CD4-positive, alpha-beta T cell (primary cell): Measurements from ENCODE around the gene SDK2. TPM values are rescaled to one million over a fixed set of nuclear protein-coding genes. Genes with fewer than 3 reads are reported as not detected.

Experiments used
- ATAC-seq: fragments of 200-7000 bp; cut with Tn5 transposase; one replicate; pipeline ENCODE4 v1.10.0; 2022; ENCODE audit warnings: mild to moderate bottlenecking; ENCODE audit not compliant: poor library complexity
- CTCF ChIA-PET: fragments of 350-600 bp; sonication (Branson Sonifier 250); formaldehyde crosslinking; loops from one replicate; lab custom pipeline; 2021; ENCODE audit warnings: antibody characterized with exemption, inconsistent platforms; lab: Charles Lee
- POLR2A ChIA-PET: fragments of 350-600 bp; sonication (Branson Sonifier 250); formaldehyde crosslinking; loops from one replicate; lab custom pipeline; 2021; ENCODE audit warnings: antibody characterized with exemption, inconsistent platforms; lab: Charles Lee
- DNase-seq, 14 experiments: peaks; one replicate each; pipeline ENCODE4 v3.0.0-alpha.2; 2013 to 2020; ENCODE audit warnings: mixed read lengths in 2 of 14
- H3K27ac ChIP-seq, 2 donors: one replicate each; pipeline versions ENCODE4 v1.5.1 to v1.7.0; 2013; ENCODE audit warnings: low read length in 2 of 2, low read depth in 1 of 2, mild to moderate bottlenecking in 1 of 2
- H3K27me3 ChIP-seq, 2 experiments: 1 replicate in 1 of 2; 2 replicates in 1 of 2; pipeline versions ENCODE4 v1.6.1 to v1.7.0; 2013; ENCODE audit warnings: low read length in 2 of 2, control low read depth in 1 of 2, mild to moderate bottlenecking in 1 of 2, moderate library complexity in 1 of 2; ENCODE audit not compliant: insufficient read depth in 2 of 2, control insufficient read depth in 1 of 2
- H3K36me3 ChIP-seq: one replicate; pipeline ENCODE4 v1.6.1; 2013; ENCODE audit warnings: low read length, control low read depth; ENCODE audit not compliant: insufficient read depth
- H3K4me1 ChIP-seq: one replicate; pipeline ENCODE4 v1.6.1; 2013; ENCODE audit warnings: low read length, control low read depth; ENCODE audit not compliant: insufficient read depth
- H3K4me3 ChIP-seq: one replicate; pipeline ENCODE4 v1.5.1; 2013; ENCODE audit warnings: mild to moderate bottlenecking, low read length, moderate library complexity
- H3K9me3 ChIP-seq, 2 experiments: 1 replicate in 1 of 2; 2 replicates in 1 of 2; pipeline versions ENCODE4 v1.6.1 to v1.7.0; 2013; ENCODE audit warnings: low read length in 2 of 2, mild to moderate bottlenecking in 2 of 2, control low read depth in 1 of 2, moderate library complexity in 1 of 2; ENCODE audit not compliant: control insufficient read depth in 1 of 2, insufficient read depth in 1 of 2
- H3K27ac Mint-ChIP-seq: one replicate; pipeline ENCODE4 v1.8.0; 2020; ENCODE audit warnings: mixed read lengths
- H3K27me3 Mint-ChIP-seq: one replicate; pipeline ENCODE4 v1.8.0; 2021; ENCODE audit warnings: mixed read lengths
- H3K36me3 Mint-ChIP-seq: one replicate; pipeline ENCODE4 v1.8.0; 2021; ENCODE audit warnings: low read depth, mixed read lengths
- H3K4me1 Mint-ChIP-seq: one replicate; pipeline ENCODE4 v1.8.0; 2021; ENCODE audit warnings: low read depth, mixed read lengths
- H3K4me3 Mint-ChIP-seq: one replicate; pipeline ENCODE4 v1.8.0; 2020; ENCODE audit warnings: mild to moderate bottlenecking, mixed read lengths
- H3K9me3 Mint-ChIP-seq: one replicate; pipeline ENCODE4 v1.8.0; 2020; ENCODE audit warnings: mixed read lengths
- intact Hi-C, 2 experiments: fragments of 100-400 bp; cut with DNase I in 1 of 2; cut with micrococcal nuclease in 1 of 2; formaldehyde crosslinking; loops; one replicate each; pipeline versions ENCODE4 v1.15.1 to v1.9.0; 2023 to 2025; cut with DNase I, micrococcal nuclease
- total RNA-seq, 174 experiments: library from RNA in 2 of 174; stranded (reverse) in 2 of 174; gene quantifications; one replicate each; pipeline ENCODE4 v1.2.3 and lab custom pipeline; 2021 to 2026
- TF ChIP-seq, protein P1 (sequence below): fragments of 200-600 bp; IDR thresholded peaks from one replicate; pipeline ENCODE4 v1.8.0; 2022; ENCODE audit warnings: antibody characterized with exemption, mild to moderate bottlenecking

SDK2 gene
- total RNA-seq, 2 experiments from 2014 or later: 8.1 to 8.2 TPM

DNA sequence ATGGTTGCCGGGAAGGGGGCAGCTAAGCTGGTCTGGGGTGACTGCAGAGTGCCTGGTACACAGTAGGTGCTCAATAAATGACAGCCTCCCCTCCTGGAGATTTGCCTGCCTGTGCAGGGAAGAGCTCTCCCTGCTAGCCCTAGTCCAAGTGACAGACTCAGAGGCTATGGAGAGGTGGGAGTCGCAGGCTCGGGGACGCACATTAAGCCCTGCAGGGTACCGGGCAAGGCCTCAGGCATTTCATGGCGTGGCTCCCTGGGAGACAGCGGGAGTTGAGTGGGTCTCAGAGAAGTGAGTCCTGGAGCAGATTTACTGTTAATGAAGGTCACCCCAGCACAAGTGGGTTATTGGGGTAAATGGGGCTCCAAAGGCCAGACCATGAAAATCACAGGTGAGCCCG is 200.2 kb downstream of the SDK2 start:
- no peak for ATAC-seq
- Mint-ChIP-seq H3K27ac (no peak overlapping the region), H3K4me3 (no peak overlapping the region), H3K36me3 (no peaks in the 10 kb centered on the region), H3K27me3 (no peaks in the 10 kb centered on the region), H3K9me3 (no peaks in the 10 kb centered on the region), H3K4me1 (no peaks in the 10 kb centered on the region)
- no peak overlapping the region for H3K27ac ChIP-seq
- no peaks in the 10 kb centered on the region for H3K27me3 ChIP-seq
- DNase-seq: no peak
- H3K9me3 ChIP-seq: peaks cover 0 to 8% of the 10 kb centered on the region in 2 experiments
- TF ChIP-seq, protein P1, sequence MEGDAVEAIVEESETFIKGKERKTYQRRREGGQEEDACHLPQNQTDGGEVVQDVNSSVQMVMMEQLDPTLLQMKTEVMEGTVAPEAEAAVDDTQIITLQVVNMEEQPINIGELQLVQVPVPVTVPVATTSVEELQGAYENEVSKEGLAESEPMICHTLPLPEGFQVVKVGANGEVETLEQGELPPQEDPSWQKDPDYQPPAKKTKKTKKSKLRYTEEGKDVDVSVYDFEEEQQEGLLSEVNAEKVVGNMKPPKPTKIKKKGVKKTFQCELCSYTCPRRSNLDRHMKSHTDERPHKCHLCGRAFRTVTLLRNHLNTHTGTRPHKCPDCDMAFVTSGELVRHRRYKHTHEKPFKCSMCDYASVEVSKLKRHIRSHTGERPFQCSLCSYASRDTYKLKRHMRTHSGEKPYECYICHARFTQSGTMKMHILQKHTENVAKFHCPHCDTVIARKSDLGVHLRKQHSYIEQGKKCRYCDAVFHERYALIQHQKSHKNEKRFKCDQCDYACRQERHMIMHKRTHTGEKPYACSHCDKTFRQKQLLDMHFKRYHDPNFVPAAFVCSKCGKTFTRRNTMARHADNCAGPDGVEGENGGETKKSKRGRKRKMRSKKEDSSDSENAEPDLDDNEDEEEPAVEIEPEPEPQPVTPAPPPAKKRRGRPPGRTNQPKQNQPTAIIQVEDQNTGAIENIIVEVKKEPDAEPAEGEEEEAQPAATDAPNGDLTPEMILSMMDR: no peak
- intact Hi-C loops: no loop called here
- no peaks in the 10 kb centered on the region for H3K4me1 ChIP-seq
- CTCF ChIA-PET: interaction anchor here (1.0 kb wide), 1 partner anchor 15 kb away, joined by 4 read pairs; no protein-coding TSS in a partner anchor
- POLR2A ChIA-PET: no interaction called here
- H3K36me3 ChIP-seq: no peaks in the 10 kb centered on the region
- no peak overlapping the region for H3K4me3 ChIP-seq

GRCh38 chr17:73439597-73439996 is 204.6 kb downstream of the SDK2 start:
- no peak for DNase-seq
- Histone ChIP-seq H3K27ac (no peak overlapping the region), H3K27me3 (no peaks in the 10 kb centered on the region), H3K36me3 (no peaks in the 10 kb centered on the region), H3K4me3 (no peak overlapping the region), H3K4me1 (no peaks in the 10 kb centered on the region), H3K9me3 (peaks cover 0 to 8% of the 10 kb centered on the region in 2 experiments)
- TF ChIP-seq, protein P1: no peak
- H3K27me3 Mint-ChIP-seq: no peaks in the 10 kb centered on the region
- H3K4me1 Mint-ChIP-seq: no peaks in the 10 kb centered on the region
- intact Hi-C loops: no loop called here
- ChIA-PET POLR2A (no interaction called here), CTCF (no interaction called here)
- no peak for ATAC-seq
- no peaks in the 10 kb centered on the region for H3K36me3 Mint-ChIP-seq
- no peak overlapping the region for H3K27ac Mint-ChIP-seq
- H3K9me3 Mint-ChIP-seq: no peaks in the 10 kb centered on the region
- H3K4me3 Mint-ChIP-seq: no peak overlapping the region

- intact Hi-C loops: no loop called here
- no peak overlapping the region for H3K27ac Mint-ChIP-seq
Measured at GRCh38 chr17:73437826-73438225, 206.4 kb downstream of the SDK2 start.

More at GRCh38 chr17:73437826-73438225, 206.4 kb downstream of the SDK2 start:
- H3K4me3 Mint-ChIP-seq: no peak overlapping the region
- DNase-seq (no peak), ATAC-seq (no peak)
- no peaks in the 10 kb centered on the region for H3K4me1 Mint-ChIP-seq
- Histone ChIP-seq H3K4me1 (no peaks in the 10 kb centered on the region), H3K27me3 (no peaks in the 10 kb centered on the region), H3K27ac (no peak overlapping the region), H3K4me3 (no peak overlapping the region), H3K9me3 (peaks cover 0 to 8% of the 10 kb centered on the region in 2 experiments), H3K36me3 (no peaks in the 10 kb centered on the region)
- TF ChIP-seq, protein P1: no peak
- H3K27me3 Mint-ChIP-seq: no peaks in the 10 kb centered on the region
- ChIA-PET POLR2A (no interaction called here), CTCF (interaction anchor here (1.0 kb wide), 1 partner anchor 8 kb away, joined by 3 read pairs; no protein-coding TSS in a partner anchor)
- H3K36me3 Mint-ChIP-seq: no peaks in the 10 kb centered on the region
- H3K9me3 Mint-ChIP-seq: no peaks in the 10 kb centered on the region
